Osteocyte (in vitro differentiated cells): ENCODE data around the gene MYO7B. TPM values are rescaled to one million over a fixed set of nuclear protein-coding genes. Genes with fewer than 3 reads are reported as not detected.

Experiments used
- DNase-seq: peaks from one replicate; pipeline ENCODE4 v3.0.0; 2021; ENCODE audit warnings: mixed read lengths; ENCODE audit not compliant: unreplicated experiment; ENCODE audit errors: extremely low spot score
- H3K27ac Mint-ChIP-seq: one replicate; pipeline ENCODE4 v1.8.0; 2021; ENCODE audit warnings: mild to moderate bottlenecking, mixed read lengths; ENCODE audit not compliant: unreplicated experiment
- H3K27me3 Mint-ChIP-seq: one replicate; pipeline ENCODE4 v1.8.0; 2021; ENCODE audit warnings: mixed read lengths; ENCODE audit not compliant: unreplicated experiment
- H3K36me3 Mint-ChIP-seq: one replicate; pipeline ENCODE4 v1.8.0; 2021; ENCODE audit warnings: mixed read lengths; ENCODE audit not compliant: unreplicated experiment
- H3K4me1 Mint-ChIP-seq: one replicate; pipeline ENCODE4 v1.8.0; 2021; ENCODE audit warnings: mixed read lengths; ENCODE audit not compliant: unreplicated experiment
- H3K4me3 Mint-ChIP-seq: one replicate; pipeline ENCODE4 v1.8.0; 2021; ENCODE audit warnings: mild to moderate bottlenecking, moderate library complexity, mixed read lengths; ENCODE audit not compliant: unreplicated experiment
- H3K9me3 Mint-ChIP-seq: one replicate; pipeline ENCODE4 v1.8.0; 2021; ENCODE audit warnings: mixed read lengths; ENCODE audit not compliant: unreplicated experiment
- total RNA-seq: library from RNA; stranded (reverse); gene quantifications from 2 replicates; pipeline ENCODE4 v1.2.1, GENCODE V29; 2021
- TF ChIP-seq, protein P1 (sequence below): fragments of 200-600 bp; sonication (generic); IDR thresholded peaks from 2 replicates; pipeline ENCODE4 v1.5.0; 2021; ENCODE audit warnings: antibody characterized with exemption, mild to moderate bottlenecking, moderate library complexity

MYO7B gene
- total RNA-seq, 1 donor from 2014 or later: not detected

DNA sequence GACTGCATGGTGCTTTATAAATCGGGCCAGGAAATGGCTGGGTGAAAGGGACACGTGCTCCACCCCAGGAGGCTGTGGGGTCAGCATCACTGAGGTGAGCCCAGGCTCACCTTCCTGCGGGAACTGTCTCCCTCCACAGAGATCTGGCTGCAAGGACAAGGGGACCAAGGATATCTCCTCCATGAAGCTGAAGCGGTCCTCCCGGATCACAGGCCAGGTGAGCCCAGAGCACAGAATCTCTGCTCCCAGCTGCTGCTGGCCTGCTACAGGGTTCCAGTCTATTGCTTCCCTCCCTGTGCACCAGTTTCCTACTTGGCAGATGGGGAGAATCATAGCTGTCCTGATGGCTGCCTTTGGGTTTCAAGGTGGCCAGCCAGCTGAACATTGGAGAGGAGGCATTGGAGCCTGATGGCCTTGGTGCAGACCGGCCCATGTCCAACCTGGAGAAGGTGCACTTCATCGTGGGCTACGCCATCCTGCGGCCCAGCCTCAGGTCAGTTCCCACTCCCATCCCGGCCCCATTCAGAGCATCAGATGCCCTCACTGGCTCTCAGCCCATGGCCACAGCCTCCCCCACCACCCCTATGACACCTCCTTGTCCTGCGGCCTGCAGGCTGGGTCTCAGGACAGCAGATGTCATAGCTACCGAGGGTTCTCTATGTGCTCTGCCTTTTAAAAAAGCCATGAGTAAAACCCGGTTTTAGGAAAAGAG lies 76.8 kb downstream of the MYO7B start:
- Mint-ChIP-seq H3K27me3 (no peaks in the 10 kb centered on the region), H3K9me3 (peaks cover 13% of the 10 kb centered on the region), H3K36me3 (peaks cover 3% of the 10 kb centered on the region), H3K27ac (no peak overlapping the region), H3K4me3 (no peak overlapping the region), H3K4me1 (no peaks in the 10 kb centered on the region)
- TF ChIP-seq, protein P1, sequence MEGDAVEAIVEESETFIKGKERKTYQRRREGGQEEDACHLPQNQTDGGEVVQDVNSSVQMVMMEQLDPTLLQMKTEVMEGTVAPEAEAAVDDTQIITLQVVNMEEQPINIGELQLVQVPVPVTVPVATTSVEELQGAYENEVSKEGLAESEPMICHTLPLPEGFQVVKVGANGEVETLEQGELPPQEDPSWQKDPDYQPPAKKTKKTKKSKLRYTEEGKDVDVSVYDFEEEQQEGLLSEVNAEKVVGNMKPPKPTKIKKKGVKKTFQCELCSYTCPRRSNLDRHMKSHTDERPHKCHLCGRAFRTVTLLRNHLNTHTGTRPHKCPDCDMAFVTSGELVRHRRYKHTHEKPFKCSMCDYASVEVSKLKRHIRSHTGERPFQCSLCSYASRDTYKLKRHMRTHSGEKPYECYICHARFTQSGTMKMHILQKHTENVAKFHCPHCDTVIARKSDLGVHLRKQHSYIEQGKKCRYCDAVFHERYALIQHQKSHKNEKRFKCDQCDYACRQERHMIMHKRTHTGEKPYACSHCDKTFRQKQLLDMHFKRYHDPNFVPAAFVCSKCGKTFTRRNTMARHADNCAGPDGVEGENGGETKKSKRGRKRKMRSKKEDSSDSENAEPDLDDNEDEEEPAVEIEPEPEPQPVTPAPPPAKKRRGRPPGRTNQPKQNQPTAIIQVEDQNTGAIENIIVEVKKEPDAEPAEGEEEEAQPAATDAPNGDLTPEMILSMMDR: no peak
- peak; percentile 76 for DNase-seq

DNA sequence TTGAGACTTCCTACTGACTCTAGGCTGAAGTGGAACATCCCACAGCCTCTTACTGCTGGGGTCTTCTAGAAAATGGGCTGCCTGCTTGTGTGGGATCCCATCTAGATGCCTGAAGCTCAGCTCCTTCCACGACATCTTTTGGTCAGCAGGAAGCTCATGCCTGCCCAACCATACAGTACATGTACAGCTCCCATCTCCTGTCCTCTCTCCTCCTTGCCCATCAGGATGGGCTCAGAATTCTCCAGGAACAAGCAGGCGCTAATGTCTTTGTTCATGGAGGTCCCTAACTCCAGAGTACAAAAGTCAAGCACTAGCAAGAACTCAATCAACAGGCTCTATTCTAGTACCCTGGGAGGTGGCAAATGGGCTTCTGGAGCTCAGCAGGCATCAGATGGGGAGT lies 78.8 kb downstream of the MYO7B start:
- peaks cover 4% of the 10 kb centered on the region for H3K4me1 Mint-ChIP-seq
- H3K9me3 Mint-ChIP-seq: peaks cover 13% of the 10 kb centered on the region
- no peak overlapping the region for H3K4me3 Mint-ChIP-seq
- H3K27ac Mint-ChIP-seq: no peak overlapping the region
- H3K27me3 Mint-ChIP-seq: no peaks in the 10 kb centered on the region
- peak; percentile 48 for DNase-seq
- TF ChIP-seq, protein P1: no peak
- H3K36me3 Mint-ChIP-seq: peaks cover 3% of the 10 kb centered on the region

DNA sequence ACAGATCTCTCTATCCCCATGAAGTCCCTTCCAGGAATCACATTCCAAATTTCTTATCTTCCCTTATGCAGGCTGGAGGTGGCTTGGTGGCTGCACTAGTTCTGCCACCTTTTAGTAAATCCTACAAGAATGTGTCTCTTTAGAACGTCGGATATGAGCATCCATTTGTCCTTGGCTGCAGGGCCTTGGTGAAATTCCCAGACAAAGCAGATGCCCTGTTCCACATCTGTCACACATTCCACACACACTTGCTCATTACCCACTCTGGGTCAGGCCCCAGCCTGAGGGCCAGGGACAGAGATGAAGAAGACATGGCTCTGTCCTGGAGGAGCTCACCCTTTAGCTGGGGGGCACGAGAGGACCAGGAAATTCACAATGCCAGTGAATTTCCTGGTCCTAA lies 79.2 kb downstream of the MYO7B start:
- DNase-seq: peak; percentile 54
- Mint-ChIP-seq H3K9me3 (peaks cover 13% of the 10 kb centered on the region), H3K27ac (no peak overlapping the region), H3K36me3 (peaks cover 3% of the 10 kb centered on the region), H3K27me3 (no peaks in the 10 kb centered on the region), H3K4me3 (no peak overlapping the region), H3K4me1 (peaks cover 4% of the 10 kb centered on the region)
- TF ChIP-seq, protein P1: no peak

DNA sequence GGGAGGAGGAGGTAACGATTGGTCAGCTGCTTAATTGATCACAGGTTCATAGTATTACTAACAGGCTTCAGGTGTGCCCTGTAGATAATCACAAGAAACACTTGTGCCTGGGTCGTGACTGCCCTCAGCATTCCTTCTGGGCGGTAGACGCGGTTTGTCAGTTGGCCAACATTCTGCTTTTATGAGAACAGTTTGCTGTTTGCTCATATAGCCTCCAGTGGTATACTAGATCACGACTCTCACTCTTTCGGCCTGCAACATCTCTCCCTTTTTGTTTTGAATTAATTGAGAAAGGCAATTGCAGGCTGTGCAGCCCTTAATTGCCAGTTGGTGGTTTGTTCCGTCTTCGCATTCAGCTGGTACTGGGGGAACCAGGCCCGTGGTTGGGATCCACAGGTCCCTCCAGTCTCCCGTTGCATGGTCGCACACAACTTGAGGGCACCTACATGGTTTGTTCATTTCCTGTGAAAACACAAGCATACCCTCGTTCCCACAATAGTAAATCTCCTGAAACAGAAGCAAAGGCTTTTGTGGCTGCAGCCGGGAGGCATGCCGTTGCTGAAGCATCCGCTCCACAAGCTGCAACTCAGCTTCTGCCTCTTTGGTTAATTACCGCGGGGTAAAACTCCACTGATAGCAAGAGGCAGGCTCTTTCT lies 80.2 kb downstream of the MYO7B start:
- Mint-ChIP-seq H3K27me3 (no peaks in the 10 kb centered on the region), H3K27ac (no peak overlapping the region), H3K9me3 (peaks cover 13% of the 10 kb centered on the region), H3K4me1 (peaks cover 4% of the 10 kb centered on the region), H3K36me3 (peaks cover 3% of the 10 kb centered on the region), H3K4me3 (no peak overlapping the region)
- peak; percentile 65 for DNase-seq
- TF ChIP-seq, protein P1: no peak

DNA sequence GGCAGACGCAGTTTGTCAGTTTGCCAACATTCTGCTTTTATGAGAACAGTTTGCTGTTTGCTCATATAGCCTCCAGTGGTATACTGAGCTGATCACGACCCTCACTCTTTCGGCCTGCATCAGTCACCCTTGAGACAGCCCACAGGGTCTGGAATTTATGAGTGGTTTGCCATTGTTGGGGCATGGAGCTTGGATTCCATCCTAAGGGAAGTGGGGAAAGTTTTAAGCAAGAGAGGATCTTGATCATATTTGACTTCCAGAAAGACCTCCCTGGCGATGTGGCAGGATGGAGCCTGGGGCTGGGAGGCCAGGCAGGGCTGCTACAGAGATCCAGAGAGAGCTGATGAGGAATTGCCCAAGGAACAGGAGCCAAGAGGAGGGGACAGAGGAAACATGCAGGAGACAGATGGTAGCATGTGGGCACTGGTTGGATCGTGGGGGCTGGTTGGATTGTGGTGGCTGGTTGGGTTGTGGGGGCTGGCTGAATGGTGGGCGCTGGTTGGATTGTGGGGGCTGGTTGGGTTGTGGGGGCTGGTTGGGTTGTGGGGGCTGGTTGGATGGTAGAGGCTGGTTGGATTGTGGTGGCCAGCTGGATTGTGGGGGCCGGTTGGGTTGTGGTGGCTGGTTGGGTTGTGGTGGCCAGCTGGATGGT lies 83.2 kb downstream of the MYO7B start:
- TF ChIP-seq, protein P1: no peak
- H3K9me3 Mint-ChIP-seq: peaks cover 5% of the 10 kb centered on the region
- no peak overlapping the region for H3K27ac Mint-ChIP-seq
- no peak overlapping the region for H3K4me3 Mint-ChIP-seq
- peaks cover 4% of the 10 kb centered on the region for H3K4me1 Mint-ChIP-seq
- DNase-seq: peak; percentile 38
- no peaks in the 10 kb centered on the region for H3K36me3 Mint-ChIP-seq
- H3K27me3 Mint-ChIP-seq: no peaks in the 10 kb centered on the region
